HCT116 (cell line): ENCODE results near the gene ABI3.

Experiments used
- CEBPB ChIP-seq: IDR thresholded peaks from 2 replicates; pipeline ENCODE4 v1.6.1; 2012; ENCODE audit warnings: low read depth
- CTCF ChIP-seq, 3 experiments: fragments of 200-600 bp in 1 of 3; sonication (generic) in 1 of 3; IDR thresholded peaks in 2 of 3; conservative IDR thresholded peaks in 1 of 3; 2 replicates each; pipeline ENCODE4 v1.5.1; 2012 to 2017; ENCODE audit warnings: low read depth in 2 of 3, low read length in 2 of 3, antibody characterized with exemption in 1 of 3, borderline replicate concordance in 1 of 3, control low read depth in 1 of 3, mild to moderate bottlenecking in 1 of 3, mixed read lengths in 1 of 3, mixed run types in 1 of 3, moderate library complexity in 1 of 3; ENCODE audit not compliant: insufficient read depth in 1 of 3
- EGR1 ChIP-seq: IDR thresholded peaks from 2 replicates; pipeline ENCODE4 v1.6.1; 2012; ENCODE audit warnings: low read depth
- ELF1 ChIP-seq: IDR thresholded peaks from 2 replicates; pipeline ENCODE4 v1.6.1; 2012; ENCODE audit warnings: low read depth, borderline replicate concordance
- EZH2 ChIP-seq: fragments of 200-600 bp; sonication (generic); IDR thresholded peaks from 2 replicates; pipeline ENCODE4 v1.6.1; 2017; ENCODE audit warnings: antibody characterized with exemption, mixed run types
- EZH2phosphoT487 ChIP-seq: fragments of 200-600 bp; IDR thresholded peaks from 2 replicates; pipeline ENCODE4 v1.6.1; 2018; ENCODE audit warnings: antibody characterized with exemption, borderline replicate concordance
- FOSL1 ChIP-seq: IDR thresholded peaks from 2 replicates; pipeline ENCODE4 v1.6.1; 2012; ENCODE audit warnings: low read depth
- JUND ChIP-seq: IDR thresholded peaks from 2 replicates; pipeline ENCODE4 v1.6.1; 2012
- POLR2A ChIP-seq: IDR thresholded peaks from 2 replicates; pipeline ENCODE4 v1.7.0; 2011; ENCODE audit warnings: borderline replicate concordance; ENCODE audit not compliant: insufficient read depth, insufficient read length; ENCODE audit errors: extremely low read depth
- POLR2AphosphoS5 ChIP-seq: IDR thresholded peaks from 2 replicates; pipeline ENCODE4 v1.6.1; 2011; ENCODE audit warnings: mild to moderate bottlenecking, low read depth, low read length, moderate library complexity
- TCF7L2 ChIP-seq: IDR thresholded peaks from 2 replicates; pipeline ENCODE4 v1.7.0; 2011; ENCODE audit warnings: borderline replicate concordance, inconsistent platforms; ENCODE audit not compliant: insufficient read depth, insufficient read length; ENCODE audit errors: extremely low read depth
- YY1 ChIP-seq: IDR thresholded peaks from 2 replicates; pipeline ENCODE4 v1.6.1; 2011; ENCODE audit warnings: low read length, low read depth, moderate library complexity, mild to moderate bottlenecking; ENCODE audit not compliant: insufficient replicate concordance; ENCODE audit errors: extremely low read depth
- ZNF274 ChIP-seq: fragments of 200-500 bp; sonication (Bioruptor generic); IDR thresholded peaks from 2 replicates; pipeline ENCODE4 v1.6.1; 2014; ENCODE audit warnings: mild to moderate bottlenecking, low read depth, low read length, inconsistent platforms
- TF ChIP-seq, protein P1 (sequence below): IDR thresholded peaks from 2 replicates; pipeline ENCODE4 v1.6.1; 2011; ENCODE audit warnings: mild to moderate bottlenecking, low read length, moderate library complexity; ENCODE audit not compliant: insufficient replicate concordance; ENCODE audit errors: extremely low read depth

DNA sequence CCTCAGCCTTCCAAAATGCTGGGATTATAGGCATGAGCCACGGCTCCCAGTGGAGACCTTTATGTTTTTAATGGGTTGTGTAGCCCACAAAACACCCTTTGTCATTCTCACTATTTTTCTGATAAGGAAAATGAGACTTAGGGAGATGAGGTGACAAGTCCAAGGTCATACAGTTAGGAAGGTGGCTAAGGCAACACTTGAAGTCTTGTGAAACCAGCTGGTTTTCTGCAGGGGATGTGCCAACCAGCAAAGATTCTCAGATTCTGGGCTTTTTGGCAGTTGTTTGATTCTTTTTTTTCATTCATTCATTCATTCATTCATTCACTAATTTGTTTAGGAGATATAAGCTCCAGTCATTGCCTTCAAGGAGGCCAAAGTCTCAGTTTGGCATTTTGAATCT, 30.1 kb downstream of the ABI3 start:
- TF ChIP-seq CTCF (IDR thresholded peaks at IDR 0.05 in 2 of 3, conservative IDR thresholded peaks at IDR 0.05 in 1 of 3; ENCODE audit: borderline replicate concordance in 1 of 3, insufficient read depth in 1 of 3, low read depth in 2 of 3, low read length in 2 of 3) (no peak), POLR2A (no peak), EZH2phosphoT487 (no peak), CEBPB (no peak), YY1 (no peak), EGR1 (no peak), EZH2 (no peak), ZNF274 (no peak), TCF7L2 (no peak), JUND (no peak), ELF1 (no peak), POLR2AphosphoS5 (no peak), FOSL1 (no peak)
- TF ChIP-seq, protein P1, sequence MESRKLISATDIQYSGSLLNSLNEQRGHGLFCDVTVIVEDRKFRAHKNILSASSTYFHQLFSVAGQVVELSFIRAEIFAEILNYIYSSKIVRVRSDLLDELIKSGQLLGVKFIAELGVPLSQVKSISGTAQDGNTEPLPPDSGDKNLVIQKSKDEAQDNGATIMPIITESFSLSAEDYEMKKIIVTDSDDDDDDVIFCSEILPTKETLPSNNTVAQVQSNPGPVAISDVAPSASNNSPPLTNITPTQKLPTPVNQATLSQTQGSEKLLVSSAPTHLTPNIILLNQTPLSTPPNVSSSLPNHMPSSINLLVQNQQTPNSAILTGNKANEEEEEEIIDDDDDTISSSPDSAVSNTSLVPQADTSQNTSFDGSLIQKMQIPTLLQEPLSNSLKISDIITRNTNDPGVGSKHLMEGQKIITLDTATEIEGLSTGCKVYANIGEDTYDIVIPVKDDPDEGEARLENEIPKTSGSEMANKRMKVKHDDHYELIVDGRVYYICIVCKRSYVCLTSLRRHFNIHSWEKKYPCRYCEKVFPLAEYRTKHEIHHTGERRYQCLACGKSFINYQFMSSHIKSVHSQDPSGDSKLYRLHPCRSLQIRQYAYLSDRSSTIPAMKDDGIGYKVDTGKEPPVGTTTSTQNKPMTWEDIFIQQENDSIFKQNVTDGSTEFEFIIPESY = no peak
